HG03095 (cell line): Measurements from ENCODE around the gene TXNIP.

Experiments used
- ATAC-seq: cut with Tn5 transposase; IDR thresholded peaks from one replicate; pipeline ENCODE4 v1.9.1; 2021; ENCODE audit warnings: moderate library complexity; ENCODE audit not compliant: unreplicated experiment

Gene TXNIP

GRCh38 chr1:145946477-145946986 lies 49.8 kb downstream of the TXNIP start:
- no peak for ATAC-seq

- no peak for ATAC-seq
These were observed 51.8 kb downstream of the TXNIP start for GRCh38 chr1:145944532-145944931.

GRCh38 chr1:145942871-145943270 lies 53.5 kb downstream of the TXNIP start:
- no peak for ATAC-seq
